GM12891 (cell line): ENCODE measurements around the gene APLP2.

Source experiments
- POLR2A ChIP-seq: IDR thresholded peaks from 2 replicates; pipeline ENCODE4 v1.6.1; 2011; ENCODE audit warnings: low read depth, low read length, control low read depth
- POLR2AphosphoS5 ChIP-seq: IDR thresholded peaks from 2 replicates; pipeline ENCODE4 v1.6.1; 2011; ENCODE audit warnings: low read depth, low read length, control low read depth

- TF ChIP-seq POLR2A (no peak), POLR2AphosphoS5 (no peak)
Observed at GRCh38 chr11:130076778-130077481, 7.2 kb downstream of the APLP2 start.
